Cardiac ventricle fibroblast (primary cell): Measurements from ENCODE around the gene HMGN5. TPM values are rescaled to one million over a fixed set of nuclear protein-coding genes. Genes with fewer than 3 reads are reported as not detected.

Experiments
- total RNA-seq: library from RNA; depleted of rRNA; stranded (reverse); fragments of >200 nt; gene quantifications from 2 replicates; pipeline ENCODE4 v1.2.3, GENCODE V29; 2015

HMGN5 gene
- total RNA-seq, result 2.1 and 2.2 TPM in 2 replicates

DNA sequence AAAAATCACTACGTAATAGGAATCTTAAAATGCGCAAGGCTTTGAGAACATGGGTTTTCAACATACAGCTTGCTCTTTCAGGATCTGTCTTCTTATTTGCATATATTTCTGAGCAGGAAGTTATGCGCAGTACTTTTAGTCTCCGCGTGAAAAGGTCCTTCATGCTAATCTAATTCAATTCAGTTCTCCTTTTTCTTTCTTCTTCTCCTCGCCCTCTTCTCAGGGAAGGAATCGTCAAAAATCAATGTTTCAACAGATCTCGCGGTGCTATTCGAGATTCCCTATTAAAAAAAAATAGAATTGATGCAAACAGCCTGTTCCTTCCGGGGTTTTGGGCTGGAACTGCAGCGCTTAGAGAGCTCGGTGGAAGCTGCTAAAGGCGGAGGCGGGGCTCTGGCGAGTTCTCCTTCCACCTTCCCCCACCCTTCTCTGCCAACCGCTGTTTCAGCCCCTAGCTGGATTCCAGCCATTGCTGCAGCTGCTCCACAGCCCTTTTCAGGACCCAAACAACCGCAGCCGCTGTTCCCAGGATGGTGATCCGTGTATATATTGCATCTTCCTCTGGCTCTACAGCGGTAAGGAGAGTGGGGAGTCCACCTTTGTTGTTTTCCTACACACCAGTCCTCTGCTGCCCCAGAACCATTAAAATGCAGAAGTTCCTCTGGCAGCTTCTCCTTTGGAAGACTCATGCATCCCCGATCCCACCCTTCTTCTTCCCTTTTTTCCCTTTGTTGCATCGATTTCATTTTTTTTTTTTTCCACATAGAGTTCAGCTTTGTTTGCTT is at the start of gene HMGN5, which contains the start of gene SH3BGRL:
TSS of gene HMGN5 (minus strand) at position 243 of the 785 bp plus-strand sequence. CDS start 80,364 bp downstream, outside the sequence.
TSS of gene SH3BGRL (plus strand) at position 432 of the 785 bp plus-strand sequence. CDS start at position 531, 99 bp downstream.

Other genes starting within 250 kb of the HMGN5 start
- gene SH3BGRL, start 189 bp upstream of the HMGN5 start, total RNA-seq, result 111 and 137 TPM in 2 replicates